A172 (cell line): ENCODE measurements around the gene BICD1. TPM values are rescaled to one million over a fixed set of nuclear protein-coding genes. Genes with fewer than 3 reads are reported as not detected.
A peak's percentile ranks its signal among the peaks of the same experiment; 100 is the strongest.

Experiments
- DNase-seq: peaks from one replicate; pipeline ENCODE4 v3.0.0-alpha.2; 2015; ENCODE audit warnings: low spot score
- total RNA-seq: library from RNA; depleted of rRNA; stranded (reverse); fragments of >200 nt; shearing (Covaris generic); gene quantifications from 2 replicates; pipeline ENCODE4 v1.2.3, GENCODE V29; 2014

Gene BICD1
- total RNA-seq, 1 experiment from 2014 or later = 10.0 TPM

DNA sequence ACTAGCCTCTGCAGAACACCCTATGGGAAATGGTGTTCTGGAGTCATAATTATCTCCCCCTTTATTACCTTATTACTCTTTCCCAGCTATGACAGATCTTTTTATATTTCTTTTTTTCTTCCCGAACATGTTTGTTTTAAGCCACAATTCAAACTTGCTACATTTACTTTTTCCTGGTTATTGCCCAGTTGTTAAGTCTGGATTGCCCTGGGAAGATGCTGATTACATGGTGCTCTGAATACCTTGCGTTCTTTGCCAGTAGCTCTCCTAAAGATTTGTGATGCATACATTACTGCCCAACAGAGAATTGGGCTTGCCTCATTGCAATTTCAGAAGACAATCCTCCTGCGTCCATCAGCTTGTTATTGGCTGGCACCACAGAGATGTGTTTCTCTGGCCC is 174.5 kb downstream of the BICD1 start:
- no peak for DNase-seq

DNA sequence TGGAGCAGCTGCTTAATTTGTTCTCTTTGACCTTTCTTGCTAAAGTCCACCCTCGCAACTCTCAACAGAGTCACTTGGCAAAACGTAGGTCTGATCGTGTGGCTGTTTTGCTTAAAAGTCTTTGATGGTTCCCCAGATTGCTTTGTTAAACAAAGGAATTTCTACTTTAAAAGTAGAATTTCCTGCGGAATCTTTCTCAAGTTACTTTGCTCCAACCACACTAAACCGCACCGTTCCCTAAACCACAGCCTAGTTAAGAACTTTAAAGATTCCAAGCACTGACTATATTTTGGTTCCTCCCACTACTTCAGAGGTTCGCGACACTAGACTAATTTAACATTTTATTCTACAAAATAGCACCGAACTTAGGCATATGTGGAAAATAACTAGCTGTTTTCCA is 177.9 kb downstream of the BICD1 start:
- DNase-seq = no peak

DNA sequence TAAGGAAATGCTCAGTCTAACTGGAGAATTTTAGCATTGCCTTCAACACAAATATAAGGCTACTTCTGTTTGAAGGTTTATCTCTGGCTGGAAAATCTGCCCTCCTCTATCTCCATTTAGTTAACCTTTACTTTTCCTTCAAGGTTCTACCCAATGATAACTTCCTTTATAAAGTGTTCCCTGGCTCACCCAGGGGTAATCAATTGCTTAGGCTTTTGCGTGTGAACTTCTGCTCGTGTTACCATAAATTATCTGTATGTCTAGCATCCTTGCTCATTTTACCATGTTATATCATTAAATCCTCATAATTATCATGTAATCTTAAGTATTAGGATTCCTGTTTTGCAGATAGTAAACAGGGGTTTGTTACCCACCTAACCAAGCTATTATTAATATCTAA is 178.4 kb downstream of the BICD1 start:
- no peak for DNase-seq

DNA sequence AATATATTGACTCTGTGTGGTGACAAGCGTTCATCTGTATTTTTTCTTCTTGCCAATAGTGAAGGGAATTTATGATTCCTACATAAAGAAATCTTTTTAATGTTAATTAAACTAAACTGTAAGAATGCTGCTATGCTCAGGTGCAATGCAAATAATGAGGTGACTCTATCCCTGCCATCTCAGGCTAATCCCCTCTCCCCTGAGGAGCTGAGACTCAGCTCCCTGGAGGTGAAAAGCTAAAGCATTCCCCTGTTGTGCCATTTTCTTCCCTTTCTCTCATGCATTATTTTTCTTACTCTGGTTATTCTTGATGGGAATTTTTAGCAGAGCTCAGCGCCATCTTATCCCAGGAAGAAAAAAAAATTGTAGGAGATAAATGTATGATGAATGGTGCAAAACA is 178.8 kb downstream of the BICD1 start:
- no peak for DNase-seq

DNA sequence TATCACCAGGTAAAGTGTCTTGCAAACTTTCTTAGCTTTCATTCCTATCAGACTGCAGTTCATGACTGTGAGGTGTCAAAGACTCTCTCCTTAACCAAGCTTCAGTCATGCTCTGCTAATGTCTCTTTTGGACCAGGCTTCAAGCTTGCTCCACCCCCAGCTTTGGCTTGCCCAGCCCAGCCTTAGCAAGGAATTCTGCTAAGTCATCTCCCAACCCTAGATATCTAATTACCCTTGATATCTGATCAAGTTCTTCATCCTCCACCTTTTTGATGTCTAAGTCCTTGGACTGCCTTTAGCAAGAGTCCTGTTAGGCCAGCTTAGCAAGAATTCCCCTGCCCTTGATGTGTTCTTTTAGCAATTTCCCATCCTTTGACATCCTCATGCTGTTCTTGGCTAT is 183.8 kb downstream of the BICD1 start:
- DNase-seq = no peak

DNA sequence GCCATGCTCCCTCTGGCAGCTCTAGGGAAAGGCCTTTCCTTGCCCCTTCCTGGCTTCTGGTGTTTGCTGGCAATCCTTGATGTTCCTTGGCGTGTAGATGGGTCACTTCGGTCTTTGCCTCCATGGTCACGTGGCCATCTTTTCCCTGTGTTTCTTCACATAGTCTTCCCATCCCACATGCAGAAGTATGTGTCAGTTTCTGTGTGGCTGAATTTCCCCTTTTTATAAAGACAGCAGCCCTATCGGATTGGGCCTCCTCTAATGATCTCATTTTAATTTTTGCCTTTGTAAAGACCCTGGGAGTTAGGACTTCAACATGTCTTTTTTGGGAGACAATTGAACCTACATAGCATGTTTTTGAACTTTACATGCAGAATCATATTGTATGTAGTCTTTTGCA is 185.5 kb downstream of the BICD1 start:
- no peak for DNase-seq

DNA sequence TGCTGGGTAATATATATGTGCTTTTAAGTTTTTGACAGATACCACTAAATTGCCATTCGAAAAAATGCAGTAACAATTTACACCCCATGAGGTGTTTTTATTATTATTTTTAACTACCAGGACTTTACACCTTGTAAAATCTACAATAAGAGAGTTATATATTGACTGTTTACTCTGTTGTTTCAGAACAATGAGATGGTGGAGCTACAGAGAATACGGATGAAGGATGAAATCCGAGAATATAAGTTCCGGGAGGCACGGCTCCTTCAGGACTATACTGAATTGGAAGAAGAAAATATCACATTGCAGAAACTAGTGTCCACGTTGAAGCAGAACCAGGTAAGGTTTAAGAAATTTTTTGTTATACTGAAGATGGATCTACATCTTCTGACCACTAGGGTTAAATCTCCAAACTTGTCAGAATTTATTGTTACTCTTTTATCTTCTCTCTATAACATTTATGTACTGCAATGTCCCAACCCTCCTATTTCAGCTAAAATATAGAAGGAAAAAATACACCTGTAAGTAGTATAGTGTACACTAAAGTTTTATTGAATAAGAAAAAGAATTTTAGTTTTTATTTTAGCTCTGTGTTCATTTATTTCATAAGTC is 187.3 kb downstream of the BICD1 start:
- no peak for DNase-seq

DNA sequence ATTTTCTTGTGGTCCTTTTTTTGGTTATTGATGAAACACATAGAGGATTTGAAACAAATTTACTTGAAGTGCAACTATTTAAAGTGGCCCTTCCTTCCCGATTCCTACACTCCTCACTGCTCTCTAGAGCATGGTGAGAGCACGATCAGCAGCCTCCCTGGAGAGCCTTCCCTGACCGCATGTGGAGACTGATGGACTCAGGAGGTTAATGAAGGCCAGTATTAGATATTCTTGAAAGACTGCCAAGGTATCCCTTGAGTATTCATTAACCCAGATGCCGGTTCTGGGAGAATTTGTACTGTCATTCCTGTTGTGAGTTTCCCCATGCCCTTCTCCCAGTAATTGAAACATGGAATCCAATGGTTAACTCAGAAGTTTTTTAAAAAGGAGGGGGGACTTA is 189.9 kb downstream of the BICD1 start:
- DNase-seq = no peak

DNA sequence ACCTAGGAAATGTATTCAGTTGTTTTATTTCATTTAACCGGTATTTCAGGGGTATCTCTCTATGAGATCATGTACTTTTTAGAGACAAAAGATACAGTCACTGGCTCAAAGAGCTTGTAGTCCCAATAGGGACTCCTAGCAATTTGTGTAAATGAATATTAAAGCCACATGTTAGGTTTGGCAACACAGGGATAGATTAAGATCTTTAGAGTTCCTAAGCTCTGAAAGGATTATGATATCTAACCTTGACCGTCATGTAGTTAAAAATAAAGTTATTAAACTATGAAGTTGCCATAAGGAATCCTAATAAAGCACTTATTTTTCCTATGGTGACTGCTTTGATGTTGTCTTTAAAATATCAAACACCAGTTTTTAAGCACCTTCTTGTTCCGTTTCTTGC is 192.3 kb downstream of the BICD1 start:
- no peak for DNase-seq

DNA sequence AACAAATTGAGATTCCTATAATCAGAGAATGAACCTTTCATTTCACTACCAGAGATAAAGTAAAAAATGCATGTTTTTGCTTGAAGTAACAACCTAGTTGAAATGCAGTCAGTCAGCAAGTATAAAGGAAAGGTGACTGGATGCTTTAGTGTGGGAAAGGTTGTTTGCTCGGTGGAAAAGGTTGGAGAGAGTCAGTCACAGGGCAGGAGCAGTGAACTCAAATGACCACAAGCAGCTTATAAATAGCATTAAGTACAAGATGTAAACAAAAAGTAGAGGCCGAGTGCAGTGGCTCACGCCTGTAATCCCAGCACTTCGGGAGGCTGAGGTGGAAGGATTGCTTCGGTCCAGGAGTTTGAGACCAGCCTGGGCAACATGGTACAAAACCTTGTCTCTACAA is 194.6 kb downstream of the BICD1 start:
- DNase-seq = no peak

DNA sequence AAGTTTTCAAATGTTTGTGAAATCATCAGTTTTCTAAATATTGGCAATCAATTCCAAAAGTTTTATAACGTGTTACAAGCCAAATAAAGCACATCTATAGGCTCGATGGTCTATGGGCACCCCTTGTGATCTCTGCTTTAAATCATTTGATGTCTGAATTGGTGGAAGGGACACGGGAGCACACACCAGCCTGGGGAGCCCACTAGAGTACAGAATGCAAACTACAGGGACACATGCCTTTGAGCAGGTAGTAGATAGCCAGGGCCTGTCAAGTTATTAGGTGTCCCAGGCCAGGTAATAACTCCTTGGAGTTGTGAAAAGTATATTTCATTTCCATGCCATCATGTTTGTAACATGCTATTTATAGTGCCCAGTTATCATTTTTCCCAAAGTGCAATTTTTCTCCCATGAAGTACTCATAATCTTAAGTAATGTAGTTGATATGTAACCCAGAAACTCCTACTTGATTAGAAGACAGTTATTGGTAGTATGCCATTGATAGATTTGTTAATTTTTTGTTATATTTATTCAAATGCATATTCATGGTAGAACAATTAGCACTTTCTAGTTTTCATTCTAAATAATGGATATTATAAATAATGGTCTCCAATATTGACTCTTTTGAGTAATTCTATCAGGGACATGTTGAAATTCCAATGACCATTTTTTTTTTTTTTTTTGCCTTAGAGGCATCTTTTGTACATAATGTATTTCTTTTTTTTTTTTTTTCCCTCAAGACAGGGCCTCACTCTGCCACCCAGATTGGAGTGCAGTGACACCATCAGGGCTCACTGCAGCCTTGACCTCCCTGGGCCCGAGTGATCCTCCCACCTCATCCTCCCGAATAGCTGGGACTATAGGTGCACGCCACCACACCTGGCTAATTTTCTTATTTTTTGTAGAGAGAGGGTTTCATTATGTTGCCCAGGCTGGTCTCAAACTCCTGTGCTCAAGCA is 195.8 kb downstream of the BICD1 start:
- DNase-seq = peak; percentile 21

DNA sequence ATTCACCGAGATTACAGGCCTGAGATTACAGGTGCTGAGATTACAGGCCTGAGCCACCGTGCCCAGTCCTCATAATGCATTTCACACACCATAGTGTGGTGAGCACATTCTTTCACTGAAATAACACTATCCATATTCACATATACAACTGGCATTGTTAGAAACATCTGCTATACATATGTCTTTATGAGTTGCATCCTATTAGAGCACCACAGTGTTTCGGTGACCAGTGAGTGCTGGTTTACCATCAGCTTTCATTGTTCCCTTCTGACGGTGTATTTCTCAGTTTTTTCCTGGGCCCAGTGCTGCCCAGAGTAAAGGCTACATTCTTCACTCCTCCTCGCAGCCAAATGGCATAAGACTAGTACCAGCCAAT is 196.5 kb downstream of the BICD1 start:
- no peak for DNase-seq

DNA sequence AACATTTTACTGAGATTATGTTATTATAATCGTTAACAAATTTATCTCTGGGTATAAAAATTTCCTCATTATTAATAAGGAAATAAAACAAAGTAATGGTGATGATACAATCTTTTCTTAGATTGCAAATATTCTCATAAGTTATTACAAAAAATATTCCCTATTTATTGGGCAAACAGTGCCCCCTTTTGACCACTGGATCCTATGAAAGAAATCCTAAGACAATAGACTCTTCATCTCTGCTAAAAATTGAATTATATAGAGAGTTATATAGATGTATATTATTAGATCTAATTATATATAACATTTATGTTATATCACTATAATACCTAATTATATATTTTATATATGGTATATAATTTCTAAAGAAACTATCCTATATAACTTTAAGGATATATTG is 198.5 kb downstream of the BICD1 start:
- DNase-seq = no peak

DNA sequence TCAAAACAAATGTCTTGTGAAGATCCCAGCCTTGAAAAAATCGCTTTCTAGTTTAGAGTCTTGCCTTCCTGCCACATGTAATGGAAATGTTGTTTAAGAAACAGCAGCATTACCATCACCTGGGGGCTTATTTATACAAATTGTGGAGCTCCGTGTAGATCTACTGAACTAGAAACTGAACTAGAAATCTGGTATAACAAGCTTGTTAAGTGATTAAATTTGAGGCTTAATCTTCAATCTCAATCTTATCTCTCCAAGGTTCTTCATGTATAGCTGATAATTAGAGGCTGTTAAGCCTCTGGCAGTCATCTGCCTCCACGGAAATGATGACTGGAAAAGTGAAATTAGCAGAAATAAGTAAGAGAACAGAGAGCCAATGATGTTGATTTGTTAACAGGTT is 200.7 kb downstream of the BICD1 start:
- no peak for DNase-seq

DNA sequence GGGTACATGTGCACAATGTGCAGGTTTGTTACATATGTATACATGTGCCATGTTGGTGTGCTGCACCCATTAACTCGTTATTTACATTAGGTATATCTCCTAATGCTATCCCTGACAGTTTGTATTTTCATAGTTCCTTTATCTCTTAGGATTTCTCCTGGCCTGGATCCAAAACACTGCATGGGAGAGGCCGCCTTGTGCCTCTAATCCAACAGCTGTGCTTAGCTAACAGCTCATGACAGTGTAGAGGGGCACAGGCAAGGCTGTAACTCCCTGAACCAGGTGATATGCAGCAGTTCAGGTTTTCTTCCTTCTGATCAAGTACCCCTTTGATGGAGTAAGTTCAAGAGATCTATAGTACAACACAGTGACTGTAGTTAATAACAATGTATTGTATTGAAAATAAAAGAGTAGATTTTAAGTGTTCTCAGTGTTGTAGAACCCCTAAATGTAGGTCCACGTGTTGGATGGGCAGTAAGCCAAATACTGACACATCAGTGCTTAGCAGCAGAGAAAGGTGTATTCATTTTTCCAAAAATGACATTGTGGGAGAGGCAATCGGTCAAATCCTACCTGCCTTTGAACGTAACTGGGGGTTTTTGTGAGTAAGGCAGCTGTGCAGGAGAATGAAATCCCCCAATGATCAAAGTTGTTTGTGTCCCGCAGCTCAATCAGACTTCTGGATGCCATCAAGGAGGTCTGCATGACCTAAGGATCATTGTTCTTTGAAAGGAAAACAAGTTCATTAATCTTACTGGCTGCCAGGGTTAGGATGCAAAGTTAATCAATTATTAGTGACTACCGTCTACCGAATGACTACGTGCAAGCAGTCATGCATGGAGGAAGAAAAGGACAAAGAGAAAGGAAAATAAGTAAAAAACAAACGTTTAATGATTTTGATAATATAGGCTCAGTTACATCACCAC is 203.4 kb downstream of the BICD1 start:
- DNase-seq = no peak

DNA sequence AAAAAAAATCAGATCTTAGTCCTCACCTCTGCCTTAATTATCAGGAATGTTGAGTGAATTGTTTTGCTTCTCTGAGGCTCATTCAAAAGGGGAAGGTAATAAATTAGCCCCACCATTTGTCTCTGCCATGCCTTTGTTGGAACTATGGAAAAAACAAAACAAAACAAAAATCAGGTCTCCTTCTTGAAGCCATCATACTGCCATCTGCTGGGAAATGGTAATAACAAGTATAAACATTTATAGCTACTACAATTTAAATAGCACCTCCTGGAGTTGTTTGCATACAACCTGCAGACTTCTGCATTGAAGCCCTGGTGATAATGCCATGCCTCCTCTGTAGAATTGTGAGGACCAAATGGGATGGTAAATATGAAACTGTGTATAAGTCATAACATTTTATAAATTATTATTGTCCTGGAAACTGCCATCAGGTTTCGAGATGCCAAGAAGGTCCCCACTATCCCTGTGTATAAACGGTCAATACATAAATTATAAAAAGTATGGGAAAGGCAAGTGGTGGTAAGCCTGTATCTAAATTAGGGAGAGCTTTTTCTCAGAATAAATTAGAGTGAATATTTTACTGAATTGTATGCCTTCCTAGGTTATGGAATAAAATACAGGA is 205.5 kb downstream of the BICD1 start:
- DNase-seq = peak; percentile 51

DNA sequence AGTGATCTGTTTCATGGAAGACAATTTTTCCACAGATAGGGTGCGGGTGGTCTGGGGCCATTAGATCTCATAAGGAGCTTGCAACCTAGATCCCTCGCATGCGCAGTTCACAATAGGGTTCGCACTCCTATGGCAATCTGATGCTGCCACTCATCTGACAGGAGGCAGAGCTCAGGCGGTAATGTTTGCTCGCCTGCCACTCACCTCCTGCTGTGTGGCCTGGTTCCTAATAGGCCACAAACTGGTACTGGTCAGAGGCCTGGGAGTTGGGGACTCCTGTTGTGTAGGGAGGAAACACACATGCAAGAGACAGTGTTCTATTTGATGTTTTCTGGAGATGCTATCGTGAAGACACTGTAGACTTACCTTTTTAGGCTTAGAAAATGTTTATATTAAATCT is 215.7 kb downstream of the BICD1 start:
- no peak for DNase-seq

DNA sequence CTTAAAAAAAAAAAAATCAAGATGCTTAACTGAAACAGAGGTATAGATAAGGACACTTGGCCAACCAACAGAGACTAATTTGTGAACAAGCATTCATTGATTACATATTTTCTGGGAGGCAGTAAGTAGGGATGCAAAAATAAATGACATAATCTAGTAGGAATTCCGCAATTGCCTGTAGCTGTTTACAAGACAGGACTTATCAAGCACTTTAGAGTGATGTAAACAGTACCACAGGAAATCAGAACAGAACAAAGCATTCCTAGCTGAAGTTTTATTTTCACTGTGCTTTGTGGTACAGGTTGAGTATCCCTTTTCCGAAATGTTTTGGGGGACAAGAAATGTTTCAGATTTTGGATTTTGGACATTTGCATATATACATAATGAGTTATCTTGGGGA is 224.5 kb downstream of the BICD1 start:
- peak; percentile 4 for DNase-seq

DNA sequence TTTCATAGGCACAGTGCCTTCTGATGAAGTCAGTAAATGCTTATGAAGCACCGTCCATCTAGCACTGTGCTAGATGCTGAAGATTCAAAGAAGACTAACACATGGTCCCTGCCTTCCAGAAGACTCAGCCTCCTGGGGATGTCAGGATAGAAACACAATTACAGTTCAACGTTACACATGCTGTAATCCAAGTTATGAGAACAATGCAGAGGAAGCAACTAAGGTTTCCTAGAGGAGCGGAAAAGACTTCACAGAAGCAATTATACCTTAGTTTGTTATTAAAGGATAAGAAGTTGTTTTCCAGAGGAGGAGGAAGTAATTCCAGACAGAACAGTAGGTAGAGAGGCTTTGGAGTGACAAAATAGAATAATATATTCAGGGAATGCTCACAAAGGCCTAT is 225.8 kb downstream of the BICD1 start:
- DNase-seq = no peak

DNA sequence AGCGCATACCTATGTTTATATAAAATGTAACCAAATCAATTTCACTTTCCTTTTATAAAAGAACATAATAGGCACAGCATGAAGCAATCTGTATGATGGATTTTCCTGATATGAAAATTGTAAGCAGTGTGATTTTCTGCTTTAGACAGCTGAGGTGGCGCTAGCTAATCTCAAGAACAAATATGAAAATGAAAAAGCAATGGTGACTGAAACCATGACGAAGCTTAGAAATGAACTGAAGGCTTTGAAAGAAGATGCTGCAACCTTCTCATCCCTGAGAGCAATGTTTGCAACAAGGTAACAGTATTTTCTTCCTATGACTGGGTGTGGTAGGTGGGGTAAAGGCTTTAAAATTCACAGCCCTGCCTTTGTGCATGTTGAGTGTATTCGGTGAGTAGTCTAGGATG is 227.7 kb downstream of the BICD1 start:
- no peak for DNase-seq

DNA sequence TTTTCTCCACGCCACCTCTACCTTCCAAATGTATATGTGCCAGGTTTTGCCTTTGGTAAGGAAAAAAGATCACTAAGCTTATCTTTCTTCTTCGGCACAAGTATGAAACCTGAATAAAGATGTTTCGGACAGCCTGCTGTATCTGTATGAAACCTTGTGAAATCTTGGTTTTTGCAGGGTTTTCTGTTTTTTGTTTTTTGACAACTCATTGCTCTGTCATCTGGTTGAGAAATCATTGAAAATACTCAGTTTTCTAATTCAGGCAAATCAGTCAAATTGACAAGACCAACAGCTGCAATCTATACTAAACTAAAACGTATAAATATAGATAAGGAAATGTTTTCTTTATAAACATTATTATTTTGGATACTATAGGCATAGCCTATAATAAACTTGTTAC is 229.6 kb downstream of the BICD1 start:
- DNase-seq = no peak

DNA sequence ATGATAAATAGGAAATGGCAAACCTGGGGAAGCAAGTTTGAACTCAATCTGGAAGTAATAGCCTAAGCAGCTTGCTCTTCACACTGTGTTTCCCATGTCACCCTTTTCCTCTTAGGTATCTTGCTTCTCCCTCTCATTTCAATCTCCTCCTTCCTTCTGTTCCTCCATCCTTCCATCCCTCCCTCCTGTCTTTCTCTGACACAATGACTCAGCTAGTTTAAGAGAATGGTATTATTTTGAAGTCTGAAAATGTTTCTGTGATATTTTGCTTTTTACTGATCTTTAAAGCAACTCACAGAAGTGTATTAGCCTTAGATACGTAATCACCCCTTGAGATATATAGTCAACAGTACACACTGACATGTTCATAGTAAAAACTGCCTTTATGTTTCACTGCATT is 236.8 kb downstream of the BICD1 start:
- no peak for DNase-seq
